Loucy (cell line): ENCODE data around the gene DNAH14.
"Not testable (repeated sequence)": the region's sequence is repeated elsewhere in the genome, so short reads cannot be mapped to it uniquely, and the experiment has no call there.

ENCODE experiments used
- H2AFZ ChIP-seq: fragments of 200-600 bp; sonication (generic); 2 replicates; pipeline ENCODE4 v1.6.0; 2016; ENCODE audit warnings: antibody characterized with exemption, mild to moderate bottlenecking, low read length, moderate library complexity
- H3F3A ChIP-seq: fragments of 200-600 bp; 2 replicates; pipeline ENCODE4 v1.6.0; 2016; ENCODE audit warnings: antibody characterized with exemption, low read depth, mild to moderate bottlenecking
- H3K27me3 ChIP-seq: fragments of 200-600 bp; sonication (generic); 2 replicates; pipeline ENCODE4 v1.6.1; 2014; ENCODE audit warnings: low read length, mild to moderate bottlenecking; ENCODE audit not compliant: insufficient read depth, poor library complexity, severe bottlenecking
- H3K36me3 ChIP-seq: fragments of 200-600 bp; sonication (generic); 2 replicates; pipeline ENCODE4 v1.6.1; 2016; ENCODE audit warnings: low read length; ENCODE audit not compliant: insufficient read depth
- H3K4me1 ChIP-seq: fragments of 200-600 bp; sonication (generic); 2 replicates; pipeline ENCODE4 v1.5.1; 2014; ENCODE audit warnings: low read length, mild to moderate bottlenecking; ENCODE audit not compliant: insufficient read depth, poor library complexity, severe bottlenecking
- H3K4me2 ChIP-seq: fragments of 200-600 bp; sonication (generic); 2 replicates; pipeline ENCODE4 v1.6.0; 2014; ENCODE audit warnings: antibody characterized with exemption, low read length, low read depth, mild to moderate bottlenecking; ENCODE audit not compliant: poor library complexity, severe bottlenecking
- H3K4me3 ChIP-seq: fragments of 200-600 bp; sonication (generic); 2 replicates; pipeline ENCODE4 v1.5.1; 2014; ENCODE audit warnings: low read length, mild to moderate bottlenecking, mixed read lengths; ENCODE audit not compliant: poor library complexity, severe bottlenecking
- H3K79me2 ChIP-seq: fragments of 200-600 bp; sonication (generic); 2 replicates; pipeline ENCODE4 v1.6.1; 2014; ENCODE audit warnings: low read length; ENCODE audit not compliant: insufficient read depth
- H3K9ac ChIP-seq: fragments of 200-600 bp; sonication (generic); 2 replicates; pipeline ENCODE4 v1.6.0; 2014; ENCODE audit warnings: mild to moderate bottlenecking, low read depth, low read length, moderate library complexity; ENCODE audit not compliant: poor library complexity, severe bottlenecking
- H3K9me2 ChIP-seq: fragments of 200-600 bp; sonication (generic); replicated peaks from 2 replicates; pipeline ENCODE4 v1.6.1; 2016; ENCODE audit warnings: low read depth, low read length, mixed read lengths
- H3K9me3 ChIP-seq: fragments of 200-600 bp; sonication (generic); 2 replicates; pipeline ENCODE4 v1.6.1; 2014; ENCODE audit warnings: mild to moderate bottlenecking, antibody characterized with exemption, low read length, low read depth; ENCODE audit not compliant: insufficient read depth
- H4K20me1 ChIP-seq: fragments of 200-600 bp; sonication (generic); 2 replicates; pipeline ENCODE4 v1.6.0; 2014; ENCODE audit warnings: antibody characterized with exemption, low read length, mild to moderate bottlenecking; ENCODE audit not compliant: insufficient read depth, poor library complexity, severe bottlenecking
- CTCF ChIP-seq: fragments of 200-600 bp; sonication (generic); conservative IDR thresholded peaks from 2 replicates; pipeline ENCODE4 v1.5.1; 2014; ENCODE audit warnings: mild to moderate bottlenecking, antibody characterized with exemption, low read length
- EZH2phosphoT487 ChIP-seq: fragments of 200-600 bp; IDR thresholded peaks from 2 replicates; pipeline ENCODE4 v1.6.1; 2018; ENCODE audit warnings: antibody characterized with exemption, mild to moderate bottlenecking, moderate library complexity, borderline replicate concordance

The DNAH14 gene

DNA sequence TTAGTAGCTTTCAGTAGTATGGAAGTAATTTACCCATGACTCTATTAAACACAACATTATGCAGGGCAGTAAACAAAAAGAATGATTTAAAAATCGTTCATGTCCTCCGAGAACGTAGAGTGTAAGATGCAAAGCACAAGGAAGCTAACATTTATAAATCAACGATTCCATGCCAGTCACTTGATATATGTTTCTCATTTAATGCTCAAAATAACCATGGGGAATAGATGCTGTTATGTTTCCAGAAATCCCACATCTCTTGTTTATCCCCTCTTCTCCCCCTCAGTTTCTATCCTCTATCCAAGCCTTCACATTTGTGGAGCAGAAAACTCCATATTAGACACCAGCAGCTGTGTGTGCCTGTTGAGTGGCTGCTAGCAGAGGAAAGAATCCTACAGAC, 445.5 kb downstream of the DNAH14 start:
- Histone ChIP-seq H3K36me3 (no peaks in the 10 kb centered on the region), H3K4me3 (no peak overlapping the region), H3K79me2 (no peaks in the 10 kb centered on the region), H3F3A (no peaks in the 10 kb centered on the region), H3K4me2 (no peak overlapping the region), H3K4me1 (no peaks in the 10 kb centered on the region), H2AFZ (no peak overlapping the region), H4K20me1 (no peaks in the 10 kb centered on the region), H3K9me2 (no peaks in the 10 kb centered on the region), H3K27me3 (no peaks in the 10 kb centered on the region), H3K9ac (no peak overlapping the region), H3K9me3 (no peaks in the 10 kb centered on the region)
- TF ChIP-seq CTCF, result no peak
- no peak for TF ChIP-seq EZH2phosphoT487

DNA sequence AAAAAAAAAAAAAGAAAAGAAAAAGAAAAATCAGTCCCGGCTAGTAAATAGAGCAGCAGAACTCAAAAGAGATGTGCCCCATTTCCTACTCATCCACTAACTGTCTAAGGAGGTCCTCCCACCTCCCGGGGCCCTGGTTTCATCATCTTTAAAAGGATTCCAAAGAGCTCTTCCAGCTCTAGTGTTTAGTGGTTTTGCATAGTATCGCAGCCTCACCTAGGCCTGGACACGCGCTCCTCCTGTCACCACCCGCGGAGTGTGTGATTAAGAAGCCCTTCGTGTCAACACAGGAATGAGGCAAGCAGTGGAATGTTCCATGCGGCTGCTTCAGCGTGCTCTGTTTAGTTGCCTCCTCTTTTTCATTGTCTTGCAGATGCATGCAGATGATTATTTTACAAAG, 449.4 kb downstream of the DNAH14 start:
- Histone ChIP-seq H3K9me3 (no peaks in the 10 kb centered on the region), H3K27me3 (no peaks in the 10 kb centered on the region), H3K79me2 (no peaks in the 10 kb centered on the region), H3K36me3 (no peaks in the 10 kb centered on the region), H3K9me2 (no peaks in the 10 kb centered on the region), H3K4me1 (no peaks in the 10 kb centered on the region), H3K4me3 (no peak overlapping the region), H3K9ac (no peak overlapping the region), H3F3A (no peaks in the 10 kb centered on the region), H4K20me1 (no peaks in the 10 kb centered on the region), H2AFZ (no peak overlapping the region), H3K4me2 (no peak overlapping the region)
- TF ChIP-seq CTCF (no peak), EZH2phosphoT487 (no peak)

GRCh38 chr1:225380691-225381090, 451.2 kb downstream of the DNAH14 start:
- no peak overlapping the region for H3K4me2 ChIP-seq
- no peaks in the 10 kb centered on the region for H3K27me3 ChIP-seq
- no peaks in the 10 kb centered on the region for H4K20me1 ChIP-seq
- no peak overlapping the region for H3K9ac ChIP-seq
- no peak overlapping the region for H3K4me3 ChIP-seq
- H3K36me3 ChIP-seq, result no peaks in the 10 kb centered on the region
- TF ChIP-seq EZH2phosphoT487 (no peak), CTCF (no peak)
- no peaks in the 10 kb centered on the region for H3K9me2 ChIP-seq
- no peaks in the 10 kb centered on the region for H3K79me2 ChIP-seq
- no peak overlapping the region for H2AFZ ChIP-seq
- no peaks in the 10 kb centered on the region for H3K9me3 ChIP-seq
- no peaks in the 10 kb centered on the region for H3K4me1 ChIP-seq
- no peaks in the 10 kb centered on the region for H3F3A ChIP-seq

- not testable (repeated sequence) for H3K4me3 ChIP-seq, H3F3A ChIP-seq, H3K4me1 ChIP-seq, H3K9ac ChIP-seq, H3K9me2 ChIP-seq, H4K20me1 ChIP-seq, H3K79me2 ChIP-seq, H2AFZ ChIP-seq, H3K36me3 ChIP-seq, H3K9me3 ChIP-seq, H3K27me3 ChIP-seq, H3K4me2 ChIP-seq
Observed at GRCh38 chr1:225386860-225387259, 457.4 kb downstream of the DNAH14 start.
